Right renal cortex interstitium (tissue), 3 donors: ENCODE measurements around the gene SECISBP2. TPM values are rescaled to one million over a fixed set of nuclear protein-coding genes. Genes with fewer than 3 reads are reported as not detected.
"Not testable (repeated sequence)": the region's sequence is repeated elsewhere in the genome, so short reads cannot be mapped to it uniquely, and the experiment has no call there.

Source experiments
- DNase-seq, 3 donors: peaks; one replicate each; pipeline ENCODE4 v3.0.0-alpha.2; 2013; ENCODE audit warnings: low read depth in 3 of 3, low spot score in 2 of 3
- polyA plus RNA-seq, 3 donors: library from polyadenylated mRNA; unstranded; fragments of 120-200 nt; gene quantifications; one replicate each; pipeline ENCODE4 v1.2.1, GENCODE V29; 2013; ENCODE audit not compliant: insufficient read length in 3 of 3

The SECISBP2 gene
- polyA plus RNA-seq, 3 donors = 62.9 to 68.8 (median 67.4) TPM

GRCh38 chr9:89309608-89310474 is 8.5 kb upstream of the SECISBP2 start:
- no peak for DNase-seq

GRCh38 chr9:89310475-89311345 is 7.6 kb upstream of the SECISBP2 start, which contains the start of gene CKS2:
CKS2 (plus strand) TSS chr9:89311195; CDS start chr9:89311293, 98 bp downstream.
- DNase-seq = peak; percentile 100

DNA sequence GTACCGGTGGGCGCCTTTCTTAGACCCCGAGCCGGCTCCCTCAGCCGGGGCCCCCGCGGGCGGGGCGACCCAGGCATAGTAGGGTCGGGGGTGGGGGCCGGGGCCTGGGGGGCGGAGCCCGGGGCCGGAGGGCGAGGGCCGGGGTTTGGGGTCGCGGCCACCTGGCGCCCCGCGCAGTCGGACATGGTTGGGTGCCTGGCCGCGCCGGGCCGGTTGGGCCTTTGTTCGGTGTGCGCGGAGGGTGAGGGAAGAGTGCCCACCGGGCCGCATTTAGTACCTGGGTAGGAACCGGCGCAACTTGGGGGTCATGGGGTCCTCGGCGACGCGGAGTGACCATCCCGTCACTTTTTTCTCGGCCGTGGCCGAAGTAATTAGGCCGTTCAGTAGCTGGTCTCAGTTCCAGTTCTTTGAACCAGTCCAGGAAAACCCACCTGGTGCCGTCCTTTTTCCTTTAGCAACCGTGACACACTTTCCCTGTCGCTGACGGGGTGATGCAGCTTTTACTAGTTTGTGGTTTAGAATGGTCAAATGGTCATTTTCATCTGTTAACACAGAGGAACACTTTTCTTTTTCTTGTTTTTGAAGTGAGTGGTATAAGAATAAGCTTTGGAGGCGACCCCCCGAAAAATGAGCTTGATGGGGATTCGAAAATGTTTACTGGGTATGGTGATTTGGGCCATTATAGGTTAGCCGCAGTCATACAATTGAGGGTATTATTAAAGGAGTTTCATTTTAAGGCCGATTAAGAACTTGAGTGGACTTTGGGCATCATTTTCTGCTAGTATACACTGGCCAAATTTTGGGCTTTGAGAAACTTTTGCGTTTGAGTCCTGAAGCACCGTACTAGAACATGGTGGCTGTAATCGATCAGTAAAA is 6.7 kb upstream of the SECISBP2 start:
- DNase-seq = no peak

GRCh38 chr9:89312222-89312571 is 6.1 kb upstream of the SECISBP2 start:
- no peak for DNase-seq

GRCh38 chr9:89313842-89314241 is 4.5 kb upstream of the SECISBP2 start:
- DNase-seq = no peak

DNA sequence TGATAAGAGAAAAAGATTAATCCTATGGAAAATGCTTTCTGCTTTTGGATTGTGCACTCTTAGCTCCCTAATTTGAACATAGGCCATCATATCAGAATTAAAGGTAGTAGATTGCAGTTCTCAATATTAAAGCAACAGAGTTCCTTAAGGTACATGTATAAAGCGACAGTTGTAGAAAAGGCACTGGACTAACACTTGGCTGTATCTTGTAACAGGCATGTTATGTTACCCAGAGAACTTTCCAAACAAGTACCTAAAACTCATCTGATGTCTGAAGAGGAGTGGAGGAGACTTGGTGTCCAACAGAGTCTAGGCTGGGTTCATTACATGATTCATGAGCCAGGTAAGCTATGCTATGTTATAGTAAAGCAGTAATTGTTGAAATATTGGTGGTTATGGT is 3.3 kb upstream of the SECISBP2 start:
- no peak for DNase-seq

GRCh38 chr9:89315482-89315881 is 2.8 kb upstream of the SECISBP2 start:
- DNase-seq = no peak

DNA sequence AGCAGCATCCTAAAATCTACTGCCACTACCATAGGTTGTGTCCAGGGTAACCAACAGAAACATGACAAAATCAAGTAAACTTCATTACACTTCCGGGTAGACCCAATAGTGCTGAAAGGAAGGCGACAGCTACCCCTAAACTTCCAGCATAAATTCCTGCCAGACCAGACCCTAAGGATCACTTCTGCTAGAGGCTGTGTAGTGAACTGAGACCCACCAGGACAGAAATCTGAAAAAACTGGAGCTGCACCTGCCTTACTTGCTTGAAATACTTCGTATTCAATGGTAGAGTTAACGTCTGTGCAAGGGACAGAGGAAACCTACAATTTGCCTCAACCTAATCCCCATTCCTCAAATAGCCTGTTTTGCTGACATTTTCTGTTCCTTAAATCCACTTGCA is 1.0 kb upstream of the SECISBP2 start:
- no peak for DNase-seq

- no peak for DNase-seq
Observed at GRCh38 chr9:89319015-89319905, 960 bp downstream of the SECISBP2 start.

- no peak for DNase-seq
Observed at GRCh38 chr9:89323390-89323789, 5.1 kb downstream of the SECISBP2 start.

GRCh38 chr9:89325733-89326132 is 7.4 kb downstream of the SECISBP2 start:
- DNase-seq = no peak

GRCh38 chr9:89328064-89328463 is 9.8 kb downstream of the SECISBP2 start:
- no peak for DNase-seq

DNA sequence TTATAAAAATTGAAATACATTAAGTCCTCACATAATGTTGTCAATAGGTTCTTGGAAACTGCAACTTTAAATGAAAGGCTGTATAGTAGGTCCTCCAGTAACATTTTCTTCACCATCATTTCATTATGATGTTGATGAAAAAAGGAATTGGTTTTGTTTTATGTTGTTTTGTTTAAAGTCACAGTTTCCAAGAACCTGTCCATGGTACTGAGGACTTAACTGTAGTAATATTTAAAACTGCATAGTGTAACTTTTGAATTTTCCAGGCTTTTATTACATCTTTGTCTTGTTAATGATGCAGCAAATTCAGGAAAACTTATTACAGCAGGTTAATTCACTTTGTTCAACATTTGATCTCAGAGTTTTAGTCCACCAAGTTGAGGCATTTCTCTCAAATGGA is 11.6 kb downstream of the SECISBP2 start:
- no peak for DNase-seq

DNA sequence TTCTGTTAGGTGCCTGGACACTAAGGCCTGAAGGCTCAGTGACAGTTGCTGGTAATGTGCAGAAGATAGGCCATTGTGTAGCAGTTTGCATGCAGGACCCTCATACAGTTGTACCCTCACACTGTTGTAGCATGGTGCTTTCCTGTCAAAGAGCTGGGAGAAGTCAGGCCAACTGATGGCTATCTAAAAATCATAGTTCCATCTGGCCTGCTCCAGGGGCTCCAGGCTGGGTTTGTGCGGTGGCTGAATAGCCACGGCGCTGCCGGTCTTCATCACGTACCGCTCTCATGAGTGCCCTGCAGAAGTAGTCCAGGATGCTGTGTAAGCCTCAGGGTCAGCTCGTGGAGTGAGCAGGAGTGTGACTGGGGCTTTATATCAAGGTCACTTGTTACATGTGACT is 12.2 kb downstream of the SECISBP2 start:
- DNase-seq = no peak

DNA sequence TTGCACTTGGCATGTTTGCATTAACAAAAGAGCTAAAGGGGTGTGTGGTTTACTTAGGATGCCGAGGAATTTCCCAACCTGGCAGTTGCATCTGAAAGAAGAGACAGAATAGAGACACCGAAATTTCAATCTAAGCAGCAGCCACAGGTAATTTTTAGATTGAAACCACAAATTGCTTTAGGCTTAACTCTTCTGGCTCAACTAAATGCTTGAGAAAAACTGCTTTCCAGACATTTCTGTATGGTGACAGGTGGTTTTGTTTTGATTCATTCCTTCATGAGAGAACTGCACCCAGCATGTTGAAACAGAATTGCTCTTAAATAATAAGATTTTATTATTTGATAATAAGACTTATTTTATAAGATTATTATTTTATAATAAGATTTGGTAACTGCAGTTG is 21.5 kb downstream of the SECISBP2 start:
- no peak for DNase-seq

GRCh38 chr9:89340332-89340731 is 22.0 kb downstream of the SECISBP2 start:
- DNase-seq = no peak

DNA sequence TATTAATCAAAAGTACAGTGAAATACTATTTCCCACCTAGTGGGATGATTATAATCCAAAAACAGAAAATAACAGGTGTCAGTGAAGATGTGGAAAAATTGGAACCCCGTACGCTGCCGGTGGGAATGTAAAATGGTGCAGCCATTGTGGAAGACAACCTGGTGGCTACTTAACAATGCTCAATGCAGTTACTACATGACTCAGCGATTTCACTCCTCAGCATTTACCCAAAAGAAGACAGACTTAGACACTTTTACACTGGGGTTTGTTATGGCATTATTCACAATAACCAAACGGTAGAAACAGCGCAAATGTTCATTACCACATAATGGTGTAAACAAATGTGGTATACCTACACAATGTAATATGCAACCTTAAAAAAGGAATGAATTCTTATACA is 23.9 kb downstream of the SECISBP2 start:
- no peak for DNase-seq

- DNase-seq = no peak
Observed at GRCh38 chr9:89342948-89343347, 24.6 kb downstream of the SECISBP2 start.

DNA sequence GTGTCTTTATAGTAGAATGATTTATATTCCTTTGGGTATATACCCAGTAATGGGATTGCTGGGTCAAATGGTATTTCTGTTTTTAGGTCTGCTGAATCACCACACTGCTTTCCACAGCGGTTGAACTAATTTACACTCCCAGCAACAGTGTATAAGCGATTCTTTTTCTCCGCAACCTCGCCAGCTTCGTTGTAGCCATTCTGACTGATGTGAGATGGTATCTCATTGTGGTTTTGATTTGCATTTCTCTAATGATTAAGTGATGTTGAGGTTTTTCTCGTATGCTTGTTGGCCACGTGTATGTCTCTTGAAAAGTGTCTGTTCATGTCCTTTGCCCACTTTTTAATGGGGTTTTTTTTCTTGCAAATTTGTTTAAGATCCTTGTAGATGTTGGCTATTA is 25.5 kb downstream of the SECISBP2 start:
- not testable (repeated sequence) for DNase-seq

DNA sequence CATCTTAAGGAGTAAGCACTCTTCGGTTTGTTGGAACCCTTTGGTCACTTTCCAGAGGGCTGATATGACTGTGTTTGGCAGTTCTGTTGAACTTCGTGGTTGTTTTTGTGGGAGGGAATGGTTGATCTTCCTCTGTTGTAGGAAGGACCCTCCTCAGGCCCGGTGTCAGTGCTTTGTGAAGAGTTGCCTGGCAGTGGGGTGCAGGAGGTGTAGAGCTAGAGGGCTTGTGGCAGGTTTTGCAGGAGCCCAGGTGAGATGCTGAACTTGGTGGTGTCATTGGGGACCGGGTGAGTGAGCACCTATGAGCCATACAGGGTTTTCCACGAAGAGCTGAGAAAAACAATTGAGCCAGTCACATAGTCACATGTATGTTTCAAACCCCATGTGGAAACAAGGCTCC is 27.2 kb downstream of the SECISBP2 start:
- DNase-seq = no peak
